H9 (cell line): ENCODE data around the gene AGMO. TPM values are rescaled to one million over a fixed set of nuclear protein-coding genes. Genes with fewer than 3 reads are reported as not detected.

Experiments used
- DNase-seq: peaks from one replicate; pipeline ENCODE4 v3.0.0-alpha.2; 2017
- H2AFZ ChIP-seq: one replicate; pipeline ENCODE4 v1.6.1; 2013; ENCODE audit warnings: mild to moderate bottlenecking, low read length, control low read depth, moderate library complexity
- H2AK5ac ChIP-seq: 2 replicates; pipeline ENCODE4 v1.6.1; 2013; ENCODE audit warnings: low read length, control low read depth, mixed read lengths; ENCODE audit not compliant: insufficient read length
- H2BK120ac ChIP-seq: one replicate; pipeline ENCODE4 v1.6.1; 2013; ENCODE audit warnings: low read depth, mild to moderate bottlenecking, low read length, control low read depth, inconsistent platforms; ENCODE audit not compliant: poor library complexity, severe bottlenecking
- H2BK12ac ChIP-seq: 2 replicates; pipeline ENCODE4 v1.6.1; 2013; ENCODE audit warnings: low read length, control low read depth, mixed read lengths, low read depth; ENCODE audit not compliant: insufficient read length
- H2BK15ac ChIP-seq: 2 replicates; pipeline ENCODE4 v1.6.1; 2013; ENCODE audit warnings: low read depth, low read length, control low read depth
- H2BK20ac ChIP-seq: one replicate; pipeline ENCODE4 v1.6.1; 2013; ENCODE audit warnings: low read depth, mild to moderate bottlenecking, low read length, control low read depth, inconsistent platforms; ENCODE audit not compliant: poor library complexity, severe bottlenecking
- H2BK5ac ChIP-seq: 2 replicates; pipeline ENCODE4 v1.6.1; 2013; ENCODE audit warnings: low read length, control low read depth, mixed read lengths; ENCODE audit not compliant: insufficient read length
- H3K14ac ChIP-seq: 2 replicates; pipeline ENCODE4 v1.6.1; 2013; ENCODE audit warnings: low read length, control low read depth; ENCODE audit not compliant: insufficient read depth
- H3K18ac ChIP-seq: 2 replicates; pipeline ENCODE4 v1.6.1; 2013; ENCODE audit warnings: low read depth, mild to moderate bottlenecking, mixed read lengths, low read length, control low read depth; ENCODE audit not compliant: insufficient read length
- H3K23ac ChIP-seq: 2 replicates; pipeline ENCODE4 v1.6.1; 2013; ENCODE audit warnings: low read length, control low read depth, mixed read lengths, low read depth; ENCODE audit not compliant: insufficient read length
- H3K23me2 ChIP-seq: 2 replicates; pipeline ENCODE4 v1.6.1; 2013; ENCODE audit warnings: low read depth, mild to moderate bottlenecking, mixed read lengths, low read length, control low read depth; ENCODE audit not compliant: insufficient read length, poor library complexity, severe bottlenecking
- H3K27ac ChIP-seq: 2 replicates; pipeline ENCODE4 v1.5.1; 2013; ENCODE audit warnings: low read length, control low read depth, mixed read lengths, low read depth; ENCODE audit not compliant: insufficient read length
- H3K27me3 ChIP-seq: 2 replicates; pipeline ENCODE4 v1.6.1; 2013; ENCODE audit warnings: low read length, control low read depth, inconsistent platforms; ENCODE audit not compliant: insufficient read depth
- H3K4ac ChIP-seq: 2 replicates; pipeline ENCODE4 v1.6.1; 2013; ENCODE audit warnings: low read depth, mild to moderate bottlenecking, control low read depth, inconsistent platforms, low read length, moderate library complexity
- H3K4me1 ChIP-seq: 2 replicates; pipeline ENCODE4 v1.6.1; 2013; ENCODE audit warnings: low read length, control low read depth, inconsistent platforms; ENCODE audit not compliant: insufficient read depth
- H3K4me2 ChIP-seq: 2 replicates; pipeline ENCODE4 v1.6.1; 2013; ENCODE audit warnings: low read length, control low read depth, mixed read lengths; ENCODE audit not compliant: insufficient read length, insufficient read depth
- H3K56ac ChIP-seq: 2 replicates; pipeline ENCODE4 v1.6.1; 2013; ENCODE audit warnings: low read depth, mild to moderate bottlenecking, mixed read lengths, low read length, control low read depth; ENCODE audit not compliant: insufficient read length
- H3K79me1 ChIP-seq: 2 replicates; pipeline ENCODE4 v1.6.1; 2013; ENCODE audit warnings: low read depth, mild to moderate bottlenecking, moderate library complexity, low read length, control low read depth, inconsistent platforms; ENCODE audit not compliant: insufficient read depth, poor library complexity, severe bottlenecking
- H3K79me2 ChIP-seq: 2 replicates; pipeline ENCODE4 v1.6.1; 2013; ENCODE audit warnings: low read length, control low read depth, inconsistent platforms; ENCODE audit not compliant: insufficient read depth
- H3K9ac ChIP-seq: 2 replicates; pipeline ENCODE4 v1.6.1; 2013; ENCODE audit warnings: low read length, control low read depth, mixed read lengths; ENCODE audit not compliant: insufficient read length; ENCODE audit errors: extremely low read depth
- H3K9me3 ChIP-seq: one replicate; pipeline ENCODE4 v1.6.1; 2013; ENCODE audit warnings: low read depth, low read length, inconsistent platforms; ENCODE audit not compliant: control insufficient read depth
- H3T11ph ChIP-seq: one replicate; pipeline ENCODE4 v1.6.1; 2013; ENCODE audit warnings: mild to moderate bottlenecking, low read length, control low read depth, inconsistent platforms
- H4K20me1 ChIP-seq: one replicate; pipeline ENCODE4 v1.6.1; 2013; ENCODE audit not compliant: control insufficient read depth, insufficient read length, insufficient read depth
- H4K5ac ChIP-seq: 2 replicates; pipeline ENCODE4 v1.6.1; 2013; ENCODE audit warnings: low read depth, mild to moderate bottlenecking, mixed read lengths, low read length, control low read depth; ENCODE audit not compliant: insufficient read length
- H4K8ac ChIP-seq: replicated peaks from 2 replicates; pipeline ENCODE4 v1.6.1; 2013; ENCODE audit warnings: low read length, control low read depth, mixed read lengths, low read depth; ENCODE audit not compliant: insufficient read length
- H4K91ac ChIP-seq: 2 replicates; pipeline ENCODE4 v1.6.1; 2013; ENCODE audit warnings: low read depth, mild to moderate bottlenecking, moderate library complexity, mixed read lengths, low read length, control low read depth; ENCODE audit not compliant: insufficient read length
- H3K27ac Mint-ChIP-seq, 3 experiments: 2 replicates in 2 of 3; 3 replicates in 1 of 3; pipeline ENCODE4 v1.8.0; 2020 to 2021; ENCODE audit warnings: mixed read lengths in 3 of 3, mild to moderate bottlenecking in 1 of 3, moderate library complexity in 1 of 3
- H3K27me3 Mint-ChIP-seq: 2 replicates; pipeline ENCODE4 v1.8.0; 2021; ENCODE audit warnings: low read depth, mild to moderate bottlenecking, moderate library complexity, mixed read lengths
- H3K36me3 Mint-ChIP-seq, 3 experiments: 2 replicates in 2 of 3; 3 replicates in 1 of 3; pipeline ENCODE4 v1.8.0; 2020 to 2021; ENCODE audit warnings: low read depth in 3 of 3, mixed read lengths in 3 of 3; ENCODE audit not compliant: insufficient read depth in 1 of 3
- H3K4me1 Mint-ChIP-seq, 2 experiments: 2 replicates each; pipeline ENCODE4 v1.8.0; 2020; ENCODE audit warnings: mixed read lengths in 2 of 2
- H3K4me3 Mint-ChIP-seq, 2 experiments: 2 replicates in 1 of 2; 3 replicates in 1 of 2; pipeline ENCODE4 v1.8.0; 2020 to 2021; ENCODE audit warnings: mild to moderate bottlenecking in 2 of 2, mixed read lengths in 2 of 2, moderate library complexity in 1 of 2
- H3K9me3 Mint-ChIP-seq, 2 experiments: 2 replicates in 1 of 2; 3 replicates in 1 of 2; pipeline ENCODE4 v1.8.0; 2020; ENCODE audit warnings: mild to moderate bottlenecking in 2 of 2, mixed read lengths in 2 of 2, moderate library complexity in 1 of 2
- WGBS: extraction: QIAGEN DNeasy Blood & Tissue Kit; methylation state at CpG from one replicate; pipeline ENCODE4 v1.1.7; 2013; ENCODE audit warnings: missing lambda C conversion rate, low lambda C conversion rate, mixed read lengths; ENCODE audit not compliant: insufficient read length; ENCODE audit errors: extremely low coverage; 5-methylcytosine and 5-hydroxymethylcytosine counted together
- total RNA-seq: library from RNA; stranded (reverse); gene quantifications from 2 replicates; pipeline ENCODE4 v1.2.1, GENCODE V29; 2021
- TF ChIP-seq, protein P1 (sequence below): fragments of 200-600 bp; sonication (generic); conservative IDR thresholded peaks from 3 replicates; pipeline ENCODE4 v1.8.0; 2021; ENCODE audit warnings: antibody characterized with exemption, mild to moderate bottlenecking

Gene AGMO
- total RNA-seq, 1 experiment from 2014 or later, result 0.70 TPM

DNA sequence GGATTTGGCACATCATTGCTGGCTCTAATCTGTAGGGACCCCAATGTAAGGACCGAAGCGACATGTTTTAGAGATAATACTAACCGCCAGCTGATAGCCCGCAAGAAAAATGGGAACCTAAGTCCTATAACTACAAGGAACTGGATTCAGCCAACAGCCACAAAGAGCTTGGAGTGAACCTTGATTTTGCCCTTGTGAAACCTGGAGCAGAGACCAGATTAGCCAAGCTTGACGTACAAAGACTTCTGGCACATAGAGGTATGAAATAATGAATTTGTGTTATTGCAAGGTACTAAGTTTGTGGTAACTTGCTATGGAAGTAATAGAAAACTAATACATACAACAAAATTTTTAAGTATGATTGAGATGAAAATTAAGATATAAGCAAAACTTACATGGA, 246.9 kb downstream of the AGMO start:
- H3K27ac ChIP-seq, result no peak overlapping the region
- H2BK20ac ChIP-seq, result no peak overlapping the region
- no peaks in the 10 kb centered on the region for H3K23me2 ChIP-seq
- no peak overlapping the region for H3K23ac ChIP-seq
- H3K9me3 ChIP-seq, result no peaks in the 10 kb centered on the region
- H2BK120ac ChIP-seq, result no peak overlapping the region
- no peaks in the 10 kb centered on the region for H3K79me1 ChIP-seq
- no peak overlapping the region for H2BK5ac ChIP-seq
- H4K20me1 ChIP-seq, result no peaks in the 10 kb centered on the region
- H3K27ac Mint-ChIP-seq, result no peak overlapping the region
- no peaks in the 10 kb centered on the region for H3K27me3 ChIP-seq
- no peak overlapping the region for H3K4me2 ChIP-seq
- no peak overlapping the region for H4K8ac ChIP-seq
- TF ChIP-seq, protein P1, sequence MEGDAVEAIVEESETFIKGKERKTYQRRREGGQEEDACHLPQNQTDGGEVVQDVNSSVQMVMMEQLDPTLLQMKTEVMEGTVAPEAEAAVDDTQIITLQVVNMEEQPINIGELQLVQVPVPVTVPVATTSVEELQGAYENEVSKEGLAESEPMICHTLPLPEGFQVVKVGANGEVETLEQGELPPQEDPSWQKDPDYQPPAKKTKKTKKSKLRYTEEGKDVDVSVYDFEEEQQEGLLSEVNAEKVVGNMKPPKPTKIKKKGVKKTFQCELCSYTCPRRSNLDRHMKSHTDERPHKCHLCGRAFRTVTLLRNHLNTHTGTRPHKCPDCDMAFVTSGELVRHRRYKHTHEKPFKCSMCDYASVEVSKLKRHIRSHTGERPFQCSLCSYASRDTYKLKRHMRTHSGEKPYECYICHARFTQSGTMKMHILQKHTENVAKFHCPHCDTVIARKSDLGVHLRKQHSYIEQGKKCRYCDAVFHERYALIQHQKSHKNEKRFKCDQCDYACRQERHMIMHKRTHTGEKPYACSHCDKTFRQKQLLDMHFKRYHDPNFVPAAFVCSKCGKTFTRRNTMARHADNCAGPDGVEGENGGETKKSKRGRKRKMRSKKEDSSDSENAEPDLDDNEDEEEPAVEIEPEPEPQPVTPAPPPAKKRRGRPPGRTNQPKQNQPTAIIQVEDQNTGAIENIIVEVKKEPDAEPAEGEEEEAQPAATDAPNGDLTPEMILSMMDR, result no peak
- H2AFZ ChIP-seq, result no peak overlapping the region
- peaks cover 0 to 3% of the 10 kb centered on the region in 2 experiments; a peak in 1 of 5 replicates for H3K9me3 Mint-ChIP-seq
- H3T11ph ChIP-seq, result no peak overlapping the region
- H2AK5ac ChIP-seq, result no peak overlapping the region
- no peaks in the 10 kb centered on the region for H3K4me1 Mint-ChIP-seq
- H3K27me3 Mint-ChIP-seq, result no peaks in the 10 kb centered on the region
- no peak overlapping the region for H4K5ac ChIP-seq
- H3K18ac ChIP-seq, result no peak overlapping the region
- no peak overlapping the region for H3K4ac ChIP-seq
- H3K4me1 ChIP-seq, result no peaks in the 10 kb centered on the region
- no peak overlapping the region for H2BK12ac ChIP-seq
- no peaks in the 10 kb centered on the region for H3K79me2 ChIP-seq
- H3K14ac ChIP-seq, result no peak overlapping the region
- H3K56ac ChIP-seq, result no peak overlapping the region
- H3K4me3 Mint-ChIP-seq, result no peak overlapping the region
- DNase-seq, result no peak
- H3K36me3 Mint-ChIP-seq, result peaks cover 0 to 4% (median 0%) of the 10 kb centered on the region in 3 experiments; a peak in 2 of 7 replicates
- no peak overlapping the region for H3K9ac ChIP-seq
- no CpG with 5 or more reads among the region's 5 CpGs for WGBS
- H4K91ac ChIP-seq, result no peak overlapping the region
- no peak overlapping the region for H2BK15ac ChIP-seq
